GM19467 (cell line): ENCODE data around the gene PPID.
"Not testable (repeated sequence)": the region's sequence is repeated elsewhere in the genome, so short reads cannot be mapped to it uniquely, and the experiment has no call there.

Experiments used
- ATAC-seq: cut with Tn5 transposase; IDR thresholded peaks from one replicate; pipeline ENCODE4 v1.9.1; 2021; ENCODE audit warnings: mild to moderate bottlenecking, moderate library complexity; ENCODE audit not compliant: unreplicated experiment

PPID gene

DNA sequence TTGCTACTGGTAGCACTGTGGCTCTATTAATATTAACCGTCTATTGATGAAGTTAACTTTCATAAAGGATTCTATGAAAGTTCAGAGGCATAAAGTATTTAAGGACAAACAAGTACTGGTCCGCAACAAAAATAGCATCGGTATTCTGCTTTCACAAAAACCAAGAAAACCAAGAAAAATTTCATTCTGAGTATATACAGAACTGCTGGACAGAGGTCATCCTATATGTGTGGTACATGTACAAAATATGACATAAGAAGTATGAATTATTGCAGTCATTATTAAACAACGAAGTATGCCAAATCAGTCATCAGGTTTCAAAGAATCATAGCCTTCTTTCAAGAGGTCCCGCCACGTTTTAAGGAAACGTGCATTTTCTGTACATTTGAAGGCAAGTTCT lies 53.9 kb downstream of the PPID start:
- ATAC-seq = no peak

DNA sequence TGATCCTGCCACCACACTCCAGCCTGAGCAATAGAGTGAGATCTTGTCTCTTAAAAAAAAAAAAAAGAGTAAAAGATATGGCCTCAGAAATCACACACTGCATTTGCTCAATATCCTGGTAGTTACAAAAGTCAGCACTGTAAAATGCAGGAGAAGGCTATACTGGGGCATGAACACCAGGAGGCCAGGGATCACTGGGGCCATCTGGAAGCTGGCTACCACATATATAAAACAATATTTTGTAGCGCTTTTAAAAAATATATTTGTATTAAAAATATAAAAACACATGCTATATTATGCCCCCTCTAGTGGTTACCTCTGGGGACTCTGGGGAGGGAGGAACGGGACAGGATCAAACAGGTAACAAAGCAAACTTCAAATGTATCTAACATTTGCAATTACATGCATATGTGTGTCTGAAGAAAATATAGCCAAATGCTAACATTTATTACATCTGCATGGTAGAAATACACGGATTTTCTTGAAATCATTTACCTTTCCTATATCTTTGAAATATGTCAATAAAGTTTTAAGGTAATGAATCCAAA lies 55.5 kb downstream of the PPID start:
- no peak for ATAC-seq

DNA sequence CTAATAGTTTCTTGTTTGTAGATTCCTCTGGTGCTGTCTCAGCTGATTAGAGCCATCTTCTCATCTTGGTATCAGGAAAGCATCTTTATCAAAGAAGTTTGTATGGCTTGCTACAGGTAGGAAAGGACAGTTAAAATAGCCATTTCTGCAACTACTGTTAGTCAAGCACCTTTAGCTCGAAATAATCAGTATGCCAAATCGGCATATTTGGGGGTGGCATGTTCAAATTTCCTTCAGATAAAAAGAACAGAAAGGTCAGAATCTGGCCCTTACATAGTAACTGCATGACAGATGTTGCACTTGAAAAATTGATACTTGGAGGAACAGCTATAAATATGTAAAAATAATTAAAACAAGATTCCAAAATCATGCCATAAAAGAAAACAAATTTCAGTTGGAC lies 56.3 kb downstream of the PPID start:
- no peak for ATAC-seq

DNA sequence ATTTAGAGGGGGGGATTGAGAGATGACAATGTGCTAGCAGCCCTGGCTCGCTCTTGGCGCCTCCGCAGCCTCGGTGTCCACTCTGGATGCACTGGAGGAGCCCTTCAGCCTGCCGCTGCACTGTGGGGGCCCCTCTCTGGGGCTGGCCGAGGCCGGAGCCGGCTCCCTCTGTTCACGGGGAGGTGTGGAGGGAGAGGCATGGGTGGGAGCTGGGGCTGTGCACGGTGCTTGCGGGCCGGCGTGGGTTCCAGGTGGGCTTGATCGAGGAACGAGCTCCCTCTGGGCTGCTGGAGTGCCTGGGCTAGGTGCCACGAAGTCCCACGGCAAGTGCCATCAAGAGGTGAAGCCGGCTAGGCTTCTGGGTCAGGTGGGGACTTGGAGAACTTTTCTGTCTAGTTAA lies 58.4 kb downstream of the PPID start:
- ATAC-seq = no peak

DNA sequence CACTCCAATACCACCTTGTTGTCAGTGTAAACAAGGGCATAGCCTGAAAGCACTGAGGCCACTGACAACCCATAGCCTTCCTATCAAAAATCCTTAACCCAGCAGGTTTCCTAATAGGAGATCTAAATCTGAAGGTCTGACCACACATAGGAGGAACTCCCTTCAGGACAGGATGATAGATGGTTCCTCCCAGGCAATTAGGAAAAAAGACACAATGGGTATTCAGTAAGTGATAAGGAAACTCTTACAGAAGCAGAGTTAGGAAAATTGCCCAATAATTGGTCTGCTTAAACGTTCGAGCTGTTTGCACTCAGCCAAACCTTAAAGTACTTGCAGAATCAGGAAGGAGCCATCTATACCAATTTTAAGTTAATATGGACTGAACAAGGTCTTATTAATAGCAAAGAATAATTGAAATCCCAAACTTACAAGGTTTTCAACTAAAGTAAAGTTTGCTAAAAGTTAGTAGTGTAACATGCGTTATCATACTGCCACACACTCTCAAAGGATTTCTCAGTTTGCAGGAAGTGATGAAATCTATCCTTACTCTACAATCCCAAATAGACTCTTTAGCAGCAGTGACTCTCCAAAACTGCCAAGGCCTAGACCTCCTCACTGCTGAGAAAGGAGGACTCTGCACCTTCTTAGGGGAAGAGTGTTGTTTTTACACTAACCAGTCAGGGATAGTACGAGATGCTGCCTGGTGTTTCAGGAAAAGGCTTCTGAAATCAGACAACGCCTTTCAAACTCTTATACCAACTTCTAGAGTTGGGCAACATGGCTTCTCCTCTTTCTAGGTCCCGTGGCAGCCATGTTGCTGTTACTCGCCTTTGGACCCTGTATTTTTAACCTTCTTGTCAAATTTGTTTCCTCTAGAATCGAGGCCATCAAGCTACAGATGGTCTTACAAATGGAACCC lies 59.2 kb downstream of the PPID start:
- not testable (repeated sequence) for ATAC-seq

DNA sequence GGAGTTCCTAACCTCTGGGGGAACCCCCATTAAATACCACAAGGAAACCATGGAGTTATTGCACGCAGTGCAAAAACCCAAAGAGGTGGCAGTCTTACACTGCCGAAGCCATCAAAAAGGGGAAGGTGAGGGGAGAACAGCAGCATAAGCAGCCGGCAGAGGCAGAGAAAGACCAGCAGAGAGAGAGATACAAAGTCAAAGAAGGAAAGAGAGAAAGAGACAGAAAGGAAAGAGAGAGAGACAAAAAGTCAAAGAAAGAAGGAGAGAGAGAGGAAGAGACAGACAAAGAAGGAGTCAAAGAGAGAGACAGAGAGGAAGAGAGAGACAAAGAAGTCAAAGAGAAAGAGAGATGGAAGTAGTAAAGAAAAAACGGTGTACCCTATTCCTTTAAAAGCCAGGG lies 59.9 kb downstream of the PPID start:
- ATAC-seq = not testable (repeated sequence)
